Smooth muscle cell (in vitro differentiated cells): ENCODE data around the gene TMEM14C. TPM values are rescaled to one million over a fixed set of nuclear protein-coding genes. Genes with fewer than 3 reads are reported as not detected.

Experiments used
- DNase-seq: peaks from one replicate; lab custom pipeline; 2025; ENCODE audit not compliant: unreplicated experiment; lab: John Stamatoyannopoulos, UW
- H2AFZ ChIP-seq: fragments of 200-600 bp; sonication (generic); 2 replicates; pipeline ENCODE4 v1.6.0; 2016; ENCODE audit warnings: antibody characterized with exemption, low read depth, mild to moderate bottlenecking
- H3F3A ChIP-seq: fragments of 200-600 bp; sonication (generic); 2 replicates; pipeline ENCODE4 v1.6.0; 2017; ENCODE audit warnings: antibody characterized with exemption, low read depth
- H3K27ac ChIP-seq: fragments of 200-600 bp; sonication (generic); 2 replicates; pipeline ENCODE4 v1.5.1; 2016; ENCODE audit warnings: low read depth, mild to moderate bottlenecking
- H3K27me3 ChIP-seq: fragments of 200-600 bp; sonication (generic); 2 replicates; pipeline ENCODE4 v1.6.1; 2016; ENCODE audit warnings: low read depth, mild to moderate bottlenecking
- H3K36me3 ChIP-seq: fragments of 200-600 bp; sonication (generic); 2 replicates; pipeline ENCODE4 v1.5.1; 2016; ENCODE audit warnings: low read depth
- H3K4me1 ChIP-seq: fragments of 200-600 bp; sonication (generic); 2 replicates; pipeline ENCODE4 v1.5.1; 2016; ENCODE audit warnings: low read depth
- H3K4me2 ChIP-seq: fragments of 200-600 bp; sonication (generic); 2 replicates; pipeline ENCODE4 v1.6.0; 2016; ENCODE audit warnings: mild to moderate bottlenecking
- H3K4me3 ChIP-seq: fragments of 200-600 bp; sonication (generic); 2 replicates; pipeline ENCODE4 v1.5.1; 2016; ENCODE audit warnings: mild to moderate bottlenecking
- H3K79me2 ChIP-seq: fragments of 200-600 bp; sonication (generic); 2 replicates; pipeline ENCODE4 v1.6.0; 2016; ENCODE audit warnings: low read depth, mild to moderate bottlenecking
- H3K9ac ChIP-seq: fragments of 200-600 bp; sonication (generic); 2 replicates; pipeline ENCODE4 v1.6.0; 2016; ENCODE audit warnings: low read depth
- H3K9me3 ChIP-seq: fragments of 200-600 bp; sonication (generic); replicated peaks from 2 replicates; pipeline ENCODE4 v1.5.1; 2016; ENCODE audit warnings: low read depth
- H4K20me1 ChIP-seq: fragments of 200-600 bp; sonication (generic); 2 replicates; pipeline ENCODE4 v1.6.0; 2016; ENCODE audit warnings: low read depth
- CTCF ChIP-seq: fragments of 200-600 bp; sonication (generic); IDR thresholded peaks from 2 replicates; pipeline ENCODE4 v1.5.1; 2017; ENCODE audit warnings: borderline replicate concordance, mild to moderate bottlenecking, antibody characterized with exemption; ENCODE audit not compliant: insufficient read depth, poor library complexity, severe bottlenecking
- WGBS: methylation state at CpG from one replicate; pipeline ENCODE4 v1.1.7; 2016; ENCODE audit warnings: low lambda C conversion rate; 5-methylcytosine and 5-hydroxymethylcytosine counted together
- polyA plus RNA-seq: library from polyadenylated mRNA; unstranded; fragments of >200 nt; fragmentation: Nextera tagmentation; extraction: Ambion mirVana; gene quantifications from 2 replicates; pipeline ENCODE4 v1.2.1, GENCODE V29; 2016
- total RNA-seq: library from RNA; depleted of rRNA; stranded (reverse); fragments of >200 nt; gene quantifications from 2 replicates; pipeline ENCODE4 v1.2.3, GENCODE V29; 2014

Gene TMEM14C
- total RNA-seq (178 and 180 TPM in 2 replicates), polyA plus RNA-seq (180 and 182 TPM in 2 replicates)

- Histone ChIP-seq H3K4me3 (peak within 1 kb of the TSS; percentile 79), H3K36me3 (peaks cover 8% of the 10 kb centered on the region), H3K4me2 (peak within 1 kb of the TSS; percentile 90), H3K79me2 (peaks cover 12% of the 10 kb centered on the region), H3K27me3 (no peaks in the 10 kb centered on the region), H4K20me1 (no peaks in the 10 kb centered on the region), H3K27ac (peak within 1 kb of the TSS; percentile 77), H3K9ac (peak within 1 kb of the TSS; percentile 85), H2AFZ (peak within 1 kb of the TSS; percentile 94), H3K9me3 (no peaks in the 10 kb centered on the region), H3K4me1 (peaks cover 28% of the 10 kb centered on the region), H3F3A (peaks cover 13% of the 10 kb centered on the region)
- DNase-seq, result peak; percentile 92
- under 1% methylated on average over 54 of the region's 55 CpGs for WGBS
- TF ChIP-seq CTCF, result no peak
Measured at GRCh38 chr6:10722820-10723566, at the start of gene TMEM14C. Gene TMEM14C (plus strand): TSS chr6:10723070. CDS start chr6:10724614, 1,544 bp downstream.

GRCh38 chr6:10676403-10676802 is 46.5 kb upstream of the TMEM14C start:
- Histone ChIP-seq H2AFZ (no peak overlapping the region), H3K27me3 (no peaks in the 10 kb centered on the region), H3K9ac (no peak overlapping the region), H3K9me3 (no peaks in the 10 kb centered on the region), H3K4me1 (no peaks in the 10 kb centered on the region), H3K27ac (no peak overlapping the region), H3K79me2 (no peaks in the 10 kb centered on the region), H3K4me2 (no peak overlapping the region), H3K36me3 (no peaks in the 10 kb centered on the region), H4K20me1 (no peaks in the 10 kb centered on the region), H3F3A (no peaks in the 10 kb centered on the region), H3K4me3 (no peak overlapping the region)
- no peak for TF ChIP-seq CTCF
- DNase-seq, result no peak
- WGBS, result 96% methylated on average over 7 of the region's 7 CpGs

- Histone ChIP-seq H3K36me3 (no peaks in the 10 kb centered on the region), H3K9me3 (no peaks in the 10 kb centered on the region), H3K4me1 (no peaks in the 10 kb centered on the region), H3K27ac (no peak overlapping the region), H3K27me3 (no peaks in the 10 kb centered on the region), H3K4me3 (no peak overlapping the region), H3K79me2 (no peaks in the 10 kb centered on the region), H2AFZ (no peak overlapping the region), H3K9ac (no peak overlapping the region), H3F3A (no peaks in the 10 kb centered on the region), H3K4me2 (no peak overlapping the region), H4K20me1 (no peaks in the 10 kb centered on the region)
- no peak for DNase-seq
- WGBS, result 77% methylated on average over 4 of the region's 4 CpGs
- TF ChIP-seq CTCF, result no peak
Measured at GRCh38 chr6:10678456-10678855, 44.4 kb upstream of the TMEM14C start.

- no peak for DNase-seq
- no peak overlapping the region for H3K27ac ChIP-seq
Measured at GRCh38 chr6:10681795-10682194, 41.1 kb upstream of the TMEM14C start.

More at GRCh38 chr6:10681795-10682194, 41.1 kb upstream of the TMEM14C start:
- no peak overlapping the region for H3K4me2 ChIP-seq
- 37% methylated on average over 3 of the region's 3 CpGs for WGBS
- no peaks in the 10 kb centered on the region for H3K36me3 ChIP-seq
- no peaks in the 10 kb centered on the region for H3K9me3 ChIP-seq
- H3K27me3 ChIP-seq, result no peaks in the 10 kb centered on the region
- no peak overlapping the region for H3K9ac ChIP-seq
- no peaks in the 10 kb centered on the region for H3F3A ChIP-seq
- no peaks in the 10 kb centered on the region for H3K4me1 ChIP-seq
- H4K20me1 ChIP-seq, result no peaks in the 10 kb centered on the region
- no peak overlapping the region for H2AFZ ChIP-seq
- TF ChIP-seq CTCF, result no peak
- H3K79me2 ChIP-seq, result no peaks in the 10 kb centered on the region
- H3K4me3 ChIP-seq, result no peak overlapping the region
